ENCODE data around the gene FAM120C. TPM values are rescaled to one million over a fixed set of nuclear protein-coding genes. Genes with fewer than 3 reads are reported as not detected.

The FAM120C gene
- total RNA-seq, 2 donors from 2014 or later, result 4.3 to 4.6 TPM

DNA sequence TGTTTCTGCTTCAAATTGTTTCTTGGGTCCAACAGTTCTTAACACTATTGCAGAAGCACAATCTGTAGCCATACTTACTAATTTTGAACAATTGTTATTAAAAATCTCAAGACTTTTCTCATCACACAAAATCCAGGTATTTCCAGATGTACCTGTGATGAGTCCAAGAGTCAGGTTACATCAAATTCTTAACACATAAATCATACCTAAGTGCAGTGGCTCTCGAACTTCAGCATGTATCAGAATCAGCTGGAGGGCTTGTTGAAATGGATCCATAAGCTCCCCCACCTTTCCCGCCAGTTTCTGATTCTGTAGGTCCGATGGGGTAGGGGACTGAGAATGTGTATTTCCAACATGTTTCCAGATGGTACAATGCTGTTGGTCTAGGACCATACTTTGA lies 10.6 kb downstream of the FAM120C start:
- DNase-seq (ENCODE audit: low spot score), result no peak
- H3K27me3 ChIP-seq, result no peaks in the 10 kb centered on the region
- no peak overlapping the region for H3K27ac ChIP-seq
- H3K36me3 ChIP-seq, result peaks cover 6% of the 10 kb centered on the region
- TF ChIP-seq, protein P1, sequence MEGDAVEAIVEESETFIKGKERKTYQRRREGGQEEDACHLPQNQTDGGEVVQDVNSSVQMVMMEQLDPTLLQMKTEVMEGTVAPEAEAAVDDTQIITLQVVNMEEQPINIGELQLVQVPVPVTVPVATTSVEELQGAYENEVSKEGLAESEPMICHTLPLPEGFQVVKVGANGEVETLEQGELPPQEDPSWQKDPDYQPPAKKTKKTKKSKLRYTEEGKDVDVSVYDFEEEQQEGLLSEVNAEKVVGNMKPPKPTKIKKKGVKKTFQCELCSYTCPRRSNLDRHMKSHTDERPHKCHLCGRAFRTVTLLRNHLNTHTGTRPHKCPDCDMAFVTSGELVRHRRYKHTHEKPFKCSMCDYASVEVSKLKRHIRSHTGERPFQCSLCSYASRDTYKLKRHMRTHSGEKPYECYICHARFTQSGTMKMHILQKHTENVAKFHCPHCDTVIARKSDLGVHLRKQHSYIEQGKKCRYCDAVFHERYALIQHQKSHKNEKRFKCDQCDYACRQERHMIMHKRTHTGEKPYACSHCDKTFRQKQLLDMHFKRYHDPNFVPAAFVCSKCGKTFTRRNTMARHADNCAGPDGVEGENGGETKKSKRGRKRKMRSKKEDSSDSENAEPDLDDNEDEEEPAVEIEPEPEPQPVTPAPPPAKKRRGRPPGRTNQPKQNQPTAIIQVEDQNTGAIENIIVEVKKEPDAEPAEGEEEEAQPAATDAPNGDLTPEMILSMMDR (IDR thresholded peaks at IDR 0.05), result no peak
- H3K4me3 ChIP-seq, result no peak overlapping the region
- H3K9me3 ChIP-seq, result no peaks in the 10 kb centered on the region
- no peaks in the 10 kb centered on the region for H3K4me1 ChIP-seq

GRCh38 chrX:54171527-54172250 lies 11.4 kb downstream of the FAM120C start:
- no peak for DNase-seq (ENCODE audit: low spot score)
- H3K4me3 ChIP-seq, result no peak overlapping the region
- H3K27me3 ChIP-seq, result no peaks in the 10 kb centered on the region
- no peaks in the 10 kb centered on the region for H3K9me3 ChIP-seq
- no peaks in the 10 kb centered on the region for H3K4me1 ChIP-seq
- TF ChIP-seq, protein P1 (IDR thresholded peaks at IDR 0.05), result no peak
- peaks cover 6% of the 10 kb centered on the region for H3K36me3 ChIP-seq
- no peak overlapping the region for H3K27ac ChIP-seq

DNA sequence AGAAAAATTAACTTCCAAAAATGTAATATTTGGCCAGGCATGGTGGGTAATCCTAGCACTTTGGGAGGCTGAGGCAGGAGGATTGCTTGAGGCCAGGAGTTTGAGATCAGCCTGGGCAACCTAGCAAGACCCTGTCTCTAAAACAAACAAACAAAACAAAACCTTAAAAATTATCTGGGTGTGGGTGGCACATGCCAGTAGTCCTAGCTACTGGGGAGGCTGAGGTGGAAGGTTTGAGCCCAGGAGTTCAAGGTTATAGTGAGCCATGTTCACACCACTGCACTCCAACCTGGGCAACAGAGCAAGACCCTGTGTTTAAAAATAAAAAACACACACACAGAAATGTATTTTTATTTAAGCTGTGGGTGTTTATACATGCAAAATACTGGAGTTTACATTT lies 12.0 kb downstream of the FAM120C start:
- no peak for DNase-seq (ENCODE audit: low spot score)
- TF ChIP-seq, protein P1 (IDR thresholded peaks at IDR 0.05), result no peak
- Histone ChIP-seq H3K9me3 (no peaks in the 10 kb centered on the region), H3K27ac (no peak overlapping the region), H3K4me1 (no peaks in the 10 kb centered on the region), H3K27me3 (no peaks in the 10 kb centered on the region), H3K4me3 (no peak overlapping the region), H3K36me3 (peaks cover 6% of the 10 kb centered on the region)

DNA sequence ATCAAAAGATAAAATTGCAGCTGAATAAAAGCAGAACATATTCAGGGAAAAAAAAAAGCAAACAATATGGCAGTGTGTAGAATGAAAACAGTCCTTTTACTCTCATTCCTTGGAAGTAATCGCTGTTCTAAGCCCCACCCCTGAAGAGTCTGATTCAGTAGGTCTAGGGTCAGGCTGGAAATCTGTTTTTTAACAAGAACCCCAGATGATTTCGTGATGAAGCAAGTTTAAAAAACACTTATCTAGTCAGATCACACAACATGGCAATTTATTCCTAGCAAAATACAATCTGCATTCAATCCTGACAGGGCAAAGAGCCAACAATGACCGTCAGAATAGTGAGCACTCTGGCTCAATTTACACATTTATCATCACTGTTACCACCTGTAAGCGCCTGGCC lies 16.1 kb downstream of the FAM120C start:
- Histone ChIP-seq H3K4me1 (no peaks in the 10 kb centered on the region), H3K36me3 (no peaks in the 10 kb centered on the region), H3K27me3 (no peaks in the 10 kb centered on the region), H3K9me3 (no peaks in the 10 kb centered on the region), H3K4me3 (no peak overlapping the region), H3K27ac (no peak overlapping the region)
- no peak for DNase-seq (ENCODE audit: low spot score)
- TF ChIP-seq, protein P1 (IDR thresholded peaks at IDR 0.05), result no peak

DNA sequence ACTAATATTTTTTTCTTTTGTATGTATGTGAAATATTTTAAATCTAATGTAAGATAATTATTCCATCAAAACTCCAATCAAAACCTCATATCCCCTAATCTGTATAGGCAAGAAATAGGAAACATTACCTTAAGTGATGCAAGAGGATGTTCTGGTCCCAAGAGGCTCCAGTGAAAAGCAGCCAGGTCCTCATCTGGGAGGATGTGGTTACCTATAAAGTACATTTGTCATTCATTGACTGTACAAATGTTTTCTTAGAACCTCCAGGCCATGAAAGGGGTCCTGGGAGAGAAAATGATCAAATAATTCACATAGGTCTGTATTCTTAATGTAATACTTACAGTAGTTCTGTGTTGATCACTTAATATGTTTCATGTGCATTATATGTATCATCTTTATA lies 25.5 kb downstream of the FAM120C start:
- Histone ChIP-seq H3K4me3 (no peak overlapping the region), H3K9me3 (no peaks in the 10 kb centered on the region), H3K36me3 (no peaks in the 10 kb centered on the region), H3K4me1 (no peaks in the 10 kb centered on the region), H3K27me3 (no peaks in the 10 kb centered on the region), H3K27ac (no peak overlapping the region)
- DNase-seq (ENCODE audit: low spot score), result no peak
- TF ChIP-seq, protein P1 (IDR thresholded peaks at IDR 0.05), result no peak

GRCh38 chrX:54134269-54134668 lies 48.8 kb downstream of the FAM120C start:
- H3K27me3 ChIP-seq, result no peaks in the 10 kb centered on the region
- no peak for DNase-seq (ENCODE audit: low spot score)
- H3K36me3 ChIP-seq, result no peaks in the 10 kb centered on the region
- H3K27ac ChIP-seq, result no peak overlapping the region
- TF ChIP-seq, protein P1 (IDR thresholded peaks at IDR 0.05), result no peak
- no peak overlapping the region for H3K4me3 ChIP-seq
- no peaks in the 10 kb centered on the region for H3K4me1 ChIP-seq
- no peaks in the 10 kb centered on the region for H3K9me3 ChIP-seq
